HG03039 (cell line): Measurements from ENCODE around the gene KRTAP9-7.
"Not testable (repeated sequence)": the region's sequence is repeated elsewhere in the genome, so short reads cannot be mapped to it uniquely, and the experiment has no call there.

Source experiments
- ATAC-seq: cut with Tn5 transposase; IDR thresholded peaks from one replicate; pipeline ENCODE4 v1.9.1; 2021; ENCODE audit warnings: mild to moderate bottlenecking, moderate library complexity; ENCODE audit not compliant: unreplicated experiment

Gene KRTAP9-7

GRCh38 chr17:41271323-41271722 is 4.2 kb upstream of the KRTAP9-7 start:
- ATAC-seq: not testable (repeated sequence)

GRCh38 chr17:41271858-41272257 is 3.6 kb upstream of the KRTAP9-7 start:
- no peak for ATAC-seq

- no peak for ATAC-seq
Measured at GRCh38 chr17:41278176-41278955, 2.9 kb downstream of the KRTAP9-7 start.

DNA sequence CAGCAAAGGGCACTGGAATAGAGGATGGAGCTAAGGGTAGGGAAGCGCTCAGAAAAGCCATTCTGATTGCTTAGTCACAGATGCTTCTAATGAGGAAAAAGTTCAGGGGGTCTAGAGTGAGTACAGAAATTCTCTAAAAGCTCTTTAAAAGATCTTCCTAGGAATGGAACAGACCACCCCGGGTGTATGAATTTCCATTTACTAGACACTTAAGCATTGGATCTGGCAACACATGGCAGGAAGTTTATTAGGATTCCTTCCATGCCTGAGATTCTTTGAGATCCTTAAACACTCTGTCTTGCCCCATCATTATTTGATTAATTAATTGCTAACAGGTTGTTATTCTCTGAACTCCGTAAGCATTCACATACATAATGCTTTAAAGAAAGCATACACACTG is 8.5 kb downstream of the KRTAP9-7 start:
- no peak for ATAC-seq

GRCh38 chr17:41284546-41284945 is 9.0 kb downstream of the KRTAP9-7 start:
- ATAC-seq: no peak

GRCh38 chr17:41287050-41287449 is 11.6 kb downstream of the KRTAP9-7 start:
- ATAC-seq: no peak

DNA sequence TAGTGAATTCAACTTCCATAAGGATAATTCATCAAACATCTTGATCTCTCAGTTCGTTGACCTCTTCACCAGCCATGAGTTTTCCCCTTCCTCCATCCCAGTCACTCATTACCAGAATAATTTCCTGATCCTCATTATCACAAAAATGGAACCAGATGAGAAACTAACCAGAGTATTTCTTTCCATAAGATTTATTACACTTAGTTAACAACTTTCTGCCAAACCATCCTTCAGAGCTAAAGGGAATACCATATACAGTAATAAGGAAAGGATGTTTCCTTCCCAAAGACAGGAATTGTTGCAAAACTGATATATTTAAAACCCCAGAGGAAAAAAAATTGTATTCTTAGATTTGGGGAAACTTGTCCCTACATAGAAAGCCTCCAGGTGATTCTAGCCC is 18.5 kb downstream of the KRTAP9-7 start:
- no peak for ATAC-seq

- no peak for ATAC-seq
Measured at GRCh38 chr17:41296846-41297245, 21.3 kb downstream of the KRTAP9-7 start.

GRCh38 chr17:41298458-41299135 is 23.1 kb downstream of the KRTAP9-7 start:
- ATAC-seq: no peak

GRCh38 chr17:41301204-41301790 is 25.8 kb downstream of the KRTAP9-7 start:
- ATAC-seq: no peak

DNA sequence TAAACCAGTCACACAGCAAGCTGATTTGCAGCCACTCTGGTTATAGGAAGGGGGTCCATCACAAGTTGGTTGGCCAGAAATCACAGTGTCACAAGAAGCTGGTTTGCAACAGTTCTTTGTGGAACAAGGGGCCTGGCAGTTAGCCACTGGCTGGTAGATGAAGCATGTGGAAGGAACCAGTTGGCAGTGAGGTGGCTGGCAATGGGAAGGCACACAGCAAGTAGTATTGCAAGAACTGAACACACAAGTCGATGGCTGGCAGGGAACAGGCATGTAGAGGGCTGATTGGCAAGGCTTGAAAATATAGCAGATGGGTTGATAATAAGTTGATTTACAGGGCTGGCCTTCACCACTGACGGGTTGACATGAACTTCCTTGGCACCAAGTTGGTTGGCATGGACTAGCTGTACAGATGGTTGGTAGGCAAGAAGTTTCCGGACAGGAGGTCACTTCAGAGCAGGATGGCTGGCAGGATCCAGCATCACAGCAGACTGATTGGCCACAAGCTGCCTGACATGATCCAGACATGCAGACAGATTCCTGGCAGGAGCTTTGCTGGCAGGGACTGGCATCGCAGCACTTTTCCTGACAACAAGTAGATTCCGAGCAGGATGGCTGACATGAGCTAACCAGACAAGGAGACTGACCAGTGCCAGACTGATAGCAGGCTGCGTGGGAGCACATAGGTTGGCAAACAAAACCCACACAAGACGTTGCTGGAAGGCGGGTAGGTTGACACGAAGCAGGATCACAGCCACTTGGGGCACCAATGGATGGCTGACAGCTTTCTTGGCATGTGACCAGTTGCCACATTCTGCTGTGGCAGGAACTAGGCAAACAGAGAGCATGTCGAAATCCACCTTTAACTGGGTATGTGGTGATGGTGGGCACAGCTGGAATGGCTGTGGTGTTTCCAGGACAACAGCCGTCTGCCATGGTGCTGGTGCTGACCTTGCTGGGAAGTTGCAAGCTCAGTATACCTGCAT is 26.7 kb downstream of the KRTAP9-7 start, which contains the start of gene KRTAP29-1:
KRTAP29-1 (minus strand) TSS at position 936 of the 986 bp plus-strand sequence; CDS start at position 936, 0 bp downstream.
- ATAC-seq: no peak

DNA sequence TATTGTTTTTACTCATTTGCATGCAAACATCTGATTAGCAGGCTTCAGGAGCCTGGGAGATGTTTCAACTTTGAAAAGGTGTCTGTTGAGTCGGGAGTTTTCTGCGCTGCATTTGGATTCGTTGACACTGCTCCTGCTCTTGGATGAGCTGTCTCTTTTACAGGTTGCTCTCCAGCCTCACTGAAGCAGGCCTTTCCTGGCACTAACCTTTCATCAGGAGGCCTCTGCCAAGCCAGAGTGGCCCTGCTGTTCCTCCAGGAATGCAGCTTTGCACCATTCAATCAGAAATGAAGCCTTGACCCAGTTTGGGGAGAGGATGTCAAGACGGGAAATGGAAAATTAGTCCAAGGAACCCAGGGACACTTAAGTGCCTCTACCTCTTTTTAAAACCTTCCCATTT is 27.5 kb downstream of the KRTAP9-7 start:
- no peak for ATAC-seq

DNA sequence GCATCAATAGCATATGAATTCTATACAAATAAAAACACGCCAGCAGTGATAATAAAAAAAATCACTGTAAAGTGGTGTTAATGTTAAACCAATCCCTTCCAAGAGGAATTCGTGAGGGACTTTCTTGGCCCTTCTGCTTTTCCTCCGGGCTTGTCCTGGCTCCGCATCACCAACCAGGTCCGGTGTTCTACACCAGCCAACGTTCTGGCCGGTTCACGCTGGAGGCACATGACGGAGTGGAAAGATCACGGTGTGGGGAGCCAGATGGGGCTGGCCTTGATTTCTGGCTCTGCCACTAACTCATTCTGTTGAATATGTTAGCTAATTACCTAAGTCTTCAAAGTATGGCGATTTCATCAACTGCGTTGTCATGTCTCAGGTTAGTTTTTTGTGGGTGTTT is 28.6 kb downstream of the KRTAP9-7 start:
- no peak for ATAC-seq

- ATAC-seq: no peak
Measured at GRCh38 chr17:41307647-41308046, 32.1 kb downstream of the KRTAP9-7 start.

GRCh38 chr17:41308251-41308917 is 32.9 kb downstream of the KRTAP9-7 start:
- no peak for ATAC-seq

- no peak for ATAC-seq
Measured at GRCh38 chr17:41308918-41309359, 33.4 kb downstream of the KRTAP9-7 start, which contains the start of gene KRTAP16-1. TSS of gene KRTAP16-1 (minus strand) at chr17:41309309. CDS start at chr17:41309253, 56 bp downstream.

DNA sequence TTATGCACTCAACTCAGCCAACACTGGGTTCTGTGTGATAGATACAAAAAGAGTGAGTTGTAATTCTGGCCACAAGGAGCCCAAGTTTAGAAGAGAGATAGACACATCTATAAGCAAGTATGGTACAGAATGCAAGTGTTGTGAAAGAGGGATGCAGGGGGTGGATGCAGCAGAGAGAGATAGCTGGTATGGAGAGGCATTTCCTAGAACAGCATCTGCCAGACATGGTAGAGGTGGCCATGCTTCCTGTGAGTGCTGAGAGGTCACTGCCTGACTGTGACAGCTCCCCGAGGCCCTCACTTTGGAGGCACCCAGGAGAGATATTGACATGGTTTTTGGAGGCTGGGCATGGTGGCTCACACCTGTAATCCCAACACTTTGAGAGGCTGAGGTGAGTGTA is 35.6 kb downstream of the KRTAP9-7 start:
- no peak for ATAC-seq

- ATAC-seq: no peak
Measured at GRCh38 chr17:41315204-41315794, 39.8 kb downstream of the KRTAP9-7 start, which contains the start of gene KRTAP17-1. TSS of gene KRTAP17-1 (minus strand) at chr17:41315710. CDS start at chr17:41315650, 60 bp downstream.

DNA sequence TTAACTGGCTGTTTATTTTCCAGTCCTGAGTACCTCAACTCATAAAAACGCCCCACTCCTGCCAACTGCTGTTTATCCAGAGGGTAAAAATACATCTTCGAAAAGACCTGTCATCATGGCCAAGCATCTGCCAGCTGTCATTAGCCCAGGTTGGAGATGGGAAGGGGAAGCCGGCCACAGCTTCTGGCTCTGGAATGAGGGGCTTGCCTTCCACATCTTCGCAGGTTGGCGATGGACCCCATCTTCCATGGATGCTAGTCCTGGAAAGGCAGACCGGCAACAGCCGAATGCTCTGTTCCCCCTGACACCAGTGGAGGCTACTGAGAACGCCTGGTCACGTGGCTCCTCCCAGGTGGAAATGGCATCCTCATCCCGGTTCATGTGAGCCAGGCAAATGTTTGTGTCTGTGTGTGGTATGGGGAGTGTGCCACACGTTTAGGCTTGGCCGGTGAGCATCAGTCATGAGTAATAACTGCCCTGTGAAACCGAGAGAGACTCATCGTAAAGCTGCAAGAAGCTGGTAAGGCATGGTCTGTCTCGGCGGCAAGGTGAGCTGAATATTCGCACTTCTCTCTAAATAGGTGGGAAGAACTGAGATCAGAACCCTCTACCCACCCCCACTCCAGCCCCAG is 40.4 kb downstream of the KRTAP9-7 start:
- ATAC-seq: no peak
